ENCODE data around the gene CTLA4.

Gene CTLA4

GRCh38 chr2:203898657-203899056 lies 31.1 kb downstream of the CTLA4 start:
- TF ChIP-seq SP1 (IDR thresholded peaks at IDR 0.05) (no peak), ARNT (IDR thresholded peaks at IDR 0.05) (no peak), BHLHE40 (IDR thresholded peaks at IDR 0.05; ENCODE audit: borderline replicate concordance) (no peak), HDGF (IDR thresholded peaks at IDR 0.05; ENCODE audit: borderline replicate concordance) (no peak), L3MBTL2 (conservative IDR thresholded peaks at IDR 0.05) (no peak), NFRKB (IDR thresholded peaks at IDR 0.05) (no peak), FOXA1 (IDR thresholded peaks at IDR 0.05) (no peak), FOXK2 (IDR thresholded peaks at IDR 0.05) (no peak), SUZ12 (IDR thresholded peaks at IDR 0.05) (no peak), FOXM1 (IDR thresholded peaks at IDR 0.05; ENCODE audit: borderline replicate concordance) (no peak), TARDBP (IDR thresholded peaks at IDR 0.05) (no peak), ZNF384 (IDR thresholded peaks at IDR 0.05) (no peak), ELF4 (IDR thresholded peaks at IDR 0.05) (no peak), LEF1 (IDR thresholded peaks at IDR 0.05; ENCODE audit: borderline replicate concordance) (no peak), CTBP1 (IDR thresholded peaks at IDR 0.05; ENCODE audit: borderline replicate concordance) (no peak)
- TF ChIP-seq, protein P1, sequence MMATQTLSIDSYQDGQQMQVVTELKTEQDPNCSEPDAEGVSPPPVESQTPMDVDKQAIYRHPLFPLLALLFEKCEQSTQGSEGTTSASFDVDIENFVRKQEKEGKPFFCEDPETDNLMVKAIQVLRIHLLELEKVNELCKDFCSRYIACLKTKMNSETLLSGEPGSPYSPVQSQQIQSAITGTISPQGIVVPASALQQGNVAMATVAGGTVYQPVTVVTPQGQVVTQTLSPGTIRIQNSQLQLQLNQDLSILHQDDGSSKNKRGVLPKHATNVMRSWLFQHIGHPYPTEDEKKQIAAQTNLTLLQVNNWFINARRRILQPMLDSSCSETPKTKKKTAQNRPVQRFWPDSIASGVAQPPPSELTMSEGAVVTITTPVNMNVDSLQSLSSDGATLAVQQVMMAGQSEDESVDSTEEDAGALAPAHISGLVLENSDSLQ (IDR thresholded peaks at IDR 0.05), result no peak
- ChIA-PET POLR2A (no interaction called here), CTCF (no interaction called here)
- DNase-seq (ENCODE audit: extremely low spot score), result no peak

DNA sequence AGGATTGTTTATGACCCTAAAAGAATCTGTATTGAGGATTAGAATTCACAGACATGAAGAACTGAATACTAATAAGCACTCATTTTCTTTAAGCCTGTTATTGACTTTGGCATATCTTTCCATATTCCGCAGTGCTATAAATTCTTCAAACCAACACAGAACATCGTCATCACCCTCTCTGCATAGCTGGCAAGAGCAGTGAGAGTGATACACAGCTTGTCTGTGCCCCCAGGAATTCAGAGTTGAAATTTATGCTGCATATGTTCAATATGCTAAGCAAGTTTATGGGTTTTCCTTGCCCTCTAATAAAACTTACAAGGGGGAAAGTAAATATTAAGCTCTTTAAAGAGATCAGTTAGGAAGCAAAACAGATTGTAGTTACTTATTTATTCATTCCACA lies 32.7 kb downstream of the CTLA4 start:
- TF ChIP-seq, protein P1 (IDR thresholded peaks at IDR 0.05), result no peak
- no peak for TF ChIP-seq ARNT (IDR thresholded peaks at IDR 0.05)
- TF ChIP-seq CTBP1 (IDR thresholded peaks at IDR 0.05; ENCODE audit: borderline replicate concordance), result no peak
- TF ChIP-seq FOXM1 (IDR thresholded peaks at IDR 0.05; ENCODE audit: borderline replicate concordance), result no peak
- no peak for TF ChIP-seq L3MBTL2 (conservative IDR thresholded peaks at IDR 0.05)
- TF ChIP-seq NFRKB (IDR thresholded peaks at IDR 0.05), result no peak
- no peak for TF ChIP-seq BHLHE40 (IDR thresholded peaks at IDR 0.05; ENCODE audit: borderline replicate concordance)
- TF ChIP-seq FOXA1 (IDR thresholded peaks at IDR 0.05), result no peak
- TF ChIP-seq FOXK2 (IDR thresholded peaks at IDR 0.05), result no peak
- ChIA-PET CTCF (interaction anchor here (1.0 kb wide), 1 partner anchor 10 kb away, joined by 4 read pairs; no protein-coding TSS in a partner anchor), POLR2A (no interaction called here)
- DNase-seq (ENCODE audit: extremely low spot score), result no peak

DNA sequence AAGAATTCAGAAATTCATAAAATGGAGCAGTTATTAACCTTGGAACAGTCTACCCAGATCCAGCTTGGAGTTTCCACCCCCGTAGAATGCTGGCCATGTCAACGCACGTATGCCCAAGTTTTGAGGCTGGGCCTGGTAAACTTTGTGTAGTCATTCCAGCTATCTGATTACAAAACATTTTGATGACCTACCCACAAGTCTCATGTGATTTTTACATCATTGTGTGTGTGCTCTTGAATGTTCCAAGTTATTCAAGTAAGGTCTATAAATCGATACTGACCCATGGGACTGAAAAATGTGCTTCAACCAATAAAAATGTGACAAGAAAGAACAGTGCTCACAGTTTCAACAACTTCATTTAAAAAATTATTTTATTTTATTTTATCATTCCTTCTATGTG lies 36.5 kb downstream of the CTLA4 start:
- TF ChIP-seq ZNF384 (IDR thresholded peaks at IDR 0.05), result no peak
- no peak for TF ChIP-seq NFRKB (IDR thresholded peaks at IDR 0.05)
- no peak for TF ChIP-seq CTBP1 (IDR thresholded peaks at IDR 0.05; ENCODE audit: borderline replicate concordance)
- TF ChIP-seq SP1 (IDR thresholded peaks at IDR 0.05), result no peak
- no peak for TF ChIP-seq ELF4 (IDR thresholded peaks at IDR 0.05)
- TF ChIP-seq SUZ12 (IDR thresholded peaks at IDR 0.05), result no peak
- no peak for TF ChIP-seq HDGF (IDR thresholded peaks at IDR 0.05; ENCODE audit: borderline replicate concordance)
- no peak for TF ChIP-seq ARNT (IDR thresholded peaks at IDR 0.05)
- no peak for TF ChIP-seq TARDBP (IDR thresholded peaks at IDR 0.05)
- TF ChIP-seq, protein P1 (IDR thresholded peaks at IDR 0.05), result no peak
- no peak for TF ChIP-seq FOXM1 (IDR thresholded peaks at IDR 0.05; ENCODE audit: borderline replicate concordance)
- TF ChIP-seq FOXA1 (IDR thresholded peaks at IDR 0.05), result no peak
- no peak for TF ChIP-seq LEF1 (IDR thresholded peaks at IDR 0.05; ENCODE audit: borderline replicate concordance)
- no peak for TF ChIP-seq FOXK2 (IDR thresholded peaks at IDR 0.05)
- no peak for TF ChIP-seq BHLHE40 (IDR thresholded peaks at IDR 0.05; ENCODE audit: borderline replicate concordance)
- no peak for TF ChIP-seq L3MBTL2 (conservative IDR thresholded peaks at IDR 0.05)
- ChIA-PET POLR2A (no interaction called here), CTCF (no interaction called here)
- DNase-seq (ENCODE audit: extremely low spot score), result no peak

DNA sequence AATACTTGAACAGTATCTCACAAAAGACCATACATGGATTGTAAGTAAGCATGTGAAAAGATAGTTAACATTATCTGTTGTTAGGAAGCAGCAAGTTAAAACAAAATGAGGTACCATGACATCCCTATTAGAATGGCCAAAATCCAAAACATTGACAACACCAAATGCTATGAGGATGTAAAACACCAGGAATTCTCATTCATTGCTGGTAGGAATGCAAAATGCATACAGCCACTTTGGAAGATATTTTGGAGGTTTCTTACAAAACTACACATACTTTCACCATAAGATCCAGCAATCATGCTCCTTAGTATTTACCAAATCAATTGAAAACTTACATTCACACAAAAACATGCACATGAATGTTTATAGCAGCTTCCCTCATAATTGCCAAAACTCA lies 38.1 kb downstream of the CTLA4 start:
- no peak for DNase-seq (ENCODE audit: extremely low spot score)
- TF ChIP-seq NFRKB (IDR thresholded peaks at IDR 0.05) (no peak), FOXM1 (IDR thresholded peaks at IDR 0.05; ENCODE audit: borderline replicate concordance) (no peak), CTBP1 (IDR thresholded peaks at IDR 0.05; ENCODE audit: borderline replicate concordance) (no peak), HDGF (IDR thresholded peaks at IDR 0.05; ENCODE audit: borderline replicate concordance) (no peak), ARNT (IDR thresholded peaks at IDR 0.05) (no peak), SUZ12 (IDR thresholded peaks at IDR 0.05) (no peak)
- ChIA-PET CTCF (no interaction called here), POLR2A (no interaction called here)

DNA sequence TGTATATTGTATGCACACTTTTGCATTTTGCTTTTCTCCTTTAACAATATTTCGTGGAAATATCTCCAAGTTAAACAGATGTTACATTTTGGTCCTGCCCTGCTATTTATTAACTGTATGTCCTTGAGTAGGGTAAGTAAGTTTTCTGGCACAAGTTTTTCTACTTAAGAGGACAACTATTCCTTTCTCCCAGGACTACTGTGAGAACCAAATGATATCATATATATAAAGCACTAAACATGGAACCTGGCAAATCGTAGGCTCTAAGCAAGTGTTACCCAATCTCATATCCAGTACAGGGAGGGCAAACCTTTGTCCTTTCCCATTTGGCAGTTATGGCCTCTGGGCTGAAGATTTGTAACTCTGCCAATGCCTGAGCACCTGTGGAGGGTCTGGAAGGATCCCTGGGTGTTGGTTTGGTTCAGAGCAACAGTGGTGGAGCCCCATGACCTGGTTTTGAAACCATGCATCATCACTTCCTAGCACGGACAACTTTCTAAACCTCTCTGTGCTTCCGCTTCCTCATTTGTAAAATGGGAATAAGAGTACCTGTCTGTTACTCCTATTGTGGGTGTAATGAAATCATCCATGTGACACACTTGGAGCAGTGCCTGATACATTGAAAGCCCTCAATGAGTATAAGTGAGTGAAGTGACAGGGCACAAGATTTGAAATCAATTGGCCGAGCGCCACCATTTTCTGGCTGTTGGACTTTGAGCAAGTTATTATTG lies 40.7 kb downstream of the CTLA4 start:
- ChIA-PET CTCF (no interaction called here), POLR2A (no interaction called here)
- no peak for DNase-seq (ENCODE audit: extremely low spot score)
- TF ChIP-seq ZNF384 (IDR thresholded peaks at IDR 0.05) (no peak), CTBP1 (IDR thresholded peaks at IDR 0.05; ENCODE audit: borderline replicate concordance) (no peak), HDGF (IDR thresholded peaks at IDR 0.05; ENCODE audit: borderline replicate concordance) (no peak), BHLHE40 (IDR thresholded peaks at IDR 0.05; ENCODE audit: borderline replicate concordance) (no peak), L3MBTL2 (conservative IDR thresholded peaks at IDR 0.05) (no peak), SUZ12 (IDR thresholded peaks at IDR 0.05) (no peak)
- TF ChIP-seq, protein P1 (IDR thresholded peaks at IDR 0.05), result no peak

GRCh38 chr2:203908797-203909185 lies 41.2 kb downstream of the CTLA4 start:
- ChIA-PET POLR2A (no interaction called here), CTCF (no interaction called here)
- TF ChIP-seq ELF4 (IDR thresholded peaks at IDR 0.05), result no peak
- no peak for TF ChIP-seq FOXK2 (IDR thresholded peaks at IDR 0.05)
- no peak for TF ChIP-seq HDGF (IDR thresholded peaks at IDR 0.05; ENCODE audit: borderline replicate concordance)
- no peak for TF ChIP-seq TARDBP (IDR thresholded peaks at IDR 0.05)
- no peak for TF ChIP-seq L3MBTL2 (conservative IDR thresholded peaks at IDR 0.05)
- TF ChIP-seq BHLHE40 (IDR thresholded peaks at IDR 0.05; ENCODE audit: borderline replicate concordance), result no peak
- no peak for TF ChIP-seq ARNT (IDR thresholded peaks at IDR 0.05)
- TF ChIP-seq ZNF384 (IDR thresholded peaks at IDR 0.05), result no peak
- no peak for TF ChIP-seq LEF1 (IDR thresholded peaks at IDR 0.05; ENCODE audit: borderline replicate concordance)
- no peak for TF ChIP-seq SP1 (IDR thresholded peaks at IDR 0.05)
- no peak for TF ChIP-seq CTBP1 (IDR thresholded peaks at IDR 0.05; ENCODE audit: borderline replicate concordance)
- TF ChIP-seq FOXM1 (IDR thresholded peaks at IDR 0.05; ENCODE audit: borderline replicate concordance), result no peak
- TF ChIP-seq NFRKB (IDR thresholded peaks at IDR 0.05), result no peak
- no peak for DNase-seq (ENCODE audit: extremely low spot score)

Measured in HEK293T (cell line).